ENCODE measurements around the gene RAG2. TPM values are rescaled to one million over a fixed set of nuclear protein-coding genes. Genes with fewer than 3 reads are reported as not detected.

The RAG2 gene
- polyA plus RNA-seq (ENCODE audit: insufficient read length): 0.28 TPM

GRCh38 chr11:36598051-36598450 lies at the start of gene RAG2:
Gene RAG2 (minus strand): TSS chr11:36598236. CDS start chr11:36594168, 4,068 bp downstream.
- no peak for DNase-seq

- DNase-seq: no peak
These were observed 40.5 kb upstream of the RAG2 start for GRCh38 chr11:36638556-36638955.

- DNase-seq: no peak
These were observed 37.2 kb upstream of the RAG2 start for GRCh38 chr11:36635066-36635862.

- DNase-seq: no peak
These were observed 33.7 kb upstream of the RAG2 start for GRCh38 chr11:36631774-36632173.

- DNase-seq: no peak
These were observed 30.8 kb upstream of the RAG2 start for GRCh38 chr11:36628765-36629244.

- no peak for DNase-seq
These were observed 30.1 kb upstream of the RAG2 start for GRCh38 chr11:36628141-36628540.

- no peak for DNase-seq
These were observed 29.4 kb upstream of the RAG2 start for GRCh38 chr11:36627471-36627870.

GRCh38 chr11:36627006-36627405 lies 29.0 kb upstream of the RAG2 start:
- no peak for DNase-seq

- no peak for DNase-seq
These were observed 25.5 kb upstream of the RAG2 start for GRCh38 chr11:36623494-36623893.

GRCh38 chr11:36622431-36623136 lies 24.5 kb upstream of the RAG2 start:
- DNase-seq: no peak

GRCh38 chr11:36620246-36620645 lies 22.2 kb upstream of the RAG2 start:
- DNase-seq: no peak

- no peak for DNase-seq
These were observed 21.5 kb upstream of the RAG2 start for GRCh38 chr11:36619502-36619901.

GRCh38 chr11:36618363-36619047 lies 20.5 kb upstream of the RAG2 start:
- no peak for DNase-seq

- no peak for DNase-seq
These were observed 19.7 kb upstream of the RAG2 start for GRCh38 chr11:36617543-36618362.

- DNase-seq: no peak
These were observed 17.8 kb upstream of the RAG2 start for GRCh38 chr11:36615826-36616225.

GRCh38 chr11:36609383-36609782 lies 11.3 kb upstream of the RAG2 start:
- no peak for DNase-seq

GRCh38 chr11:36608491-36609199 lies 10.6 kb upstream of the RAG2 start:
- DNase-seq: no peak

GRCh38 chr11:36605221-36606216 lies 7.5 kb upstream of the RAG2 start:
- DNase-seq: no peak

GRCh38 chr11:36602135-36602534 lies 4.1 kb upstream of the RAG2 start:
- DNase-seq: no peak

- no peak for DNase-seq
These were observed 3.1 kb upstream of the RAG2 start for GRCh38 chr11:36601155-36601554.

All from hindlimb muscle (tissue), 1 donor.